GM06990 (cell line): ENCODE data around the gene TMED5.

ENCODE experiments used
- DNase-seq: peaks from one replicate; pipeline ENCODE4 v3.0.0-alpha.2; 2011; ENCODE audit not compliant: insufficient read length; ENCODE audit errors: extremely low read depth
- H3K27me3 ChIP-seq: replicated peaks from 2 replicates; pipeline ENCODE4 v1.6.0; 2011; ENCODE audit warnings: low read length; ENCODE audit not compliant: control insufficient read depth, insufficient read depth
- H3K36me3 ChIP-seq: 2 replicates; pipeline ENCODE4 v1.5.1; 2011; ENCODE audit warnings: low read length; ENCODE audit not compliant: control insufficient read depth, insufficient read depth
- H3K4me3 ChIP-seq: replicated peaks from 2 replicates; pipeline ENCODE4 v1.5.1; 2011; ENCODE audit warnings: low read depth, mild to moderate bottlenecking, control low read depth, low read length
- CTCF ChIP-seq: IDR thresholded peaks from 2 replicates; pipeline ENCODE4 v1.5.1; 2011; ENCODE audit warnings: low read length, control low read depth, mild to moderate bottlenecking, inconsistent platforms; ENCODE audit not compliant: insufficient read depth, poor library complexity, severe bottlenecking

The TMED5 gene

GRCh38 chr1:93111561-93111960, 68.7 kb downstream of the TMED5 start:
- H3K36me3 ChIP-seq: peaks cover 2% of the 10 kb centered on the region
- TF ChIP-seq CTCF: no peak
- H3K4me3 ChIP-seq: no peak overlapping the region
- H3K27me3 ChIP-seq: no peaks in the 10 kb centered on the region
- no peak for DNase-seq

GRCh38 chr1:93111065-93111464, 69.1 kb downstream of the TMED5 start:
- H3K4me3 ChIP-seq: no peak overlapping the region
- no peak for TF ChIP-seq CTCF
- H3K36me3 ChIP-seq: peaks cover 2% of the 10 kb centered on the region; the same call in 1 of the 2 replicates
- no peak for DNase-seq
- no peaks in the 10 kb centered on the region for H3K27me3 ChIP-seq

GRCh38 chr1:93109578-93109977, 70.6 kb downstream of the TMED5 start:
- Histone ChIP-seq H3K36me3 (peaks cover 3% of the 10 kb centered on the region), H3K4me3 (no peak overlapping the region), H3K27me3 (no peaks in the 10 kb centered on the region)
- DNase-seq: no peak
- TF ChIP-seq CTCF: no peak

- Histone ChIP-seq H3K36me3 (peaks cover 3% of the 10 kb centered on the region), H3K4me3 (no peak overlapping the region), H3K27me3 (no peaks in the 10 kb centered on the region)
- DNase-seq: no peak
- no peak for TF ChIP-seq CTCF
These were observed 71.9 kb downstream of the TMED5 start for GRCh38 chr1:93108335-93108734.

- TF ChIP-seq CTCF: no peak
- no peak overlapping the region for H3K4me3 ChIP-seq
- no peak for DNase-seq
- H3K36me3 ChIP-seq: peaks cover 1% of the 10 kb centered on the region
- no peaks in the 10 kb centered on the region for H3K27me3 ChIP-seq
These were observed 72.8 kb downstream of the TMED5 start for GRCh38 chr1:93107395-93107794.

GRCh38 chr1:93106226-93106625, 74.0 kb downstream of the TMED5 start:
- Histone ChIP-seq H3K4me3 (no peak overlapping the region), H3K36me3 (peaks cover 1% of the 10 kb centered on the region), H3K27me3 (no peaks in the 10 kb centered on the region)
- TF ChIP-seq CTCF: no peak
- no peak for DNase-seq
